BE2C (cell line): ENCODE measurements around the gene PDE6H.

Experiments
- DNase-seq: peaks from one replicate; pipeline ENCODE4 v3.0.0-alpha.2; 2020
- H3K27me3 ChIP-seq: fragments of 250-450 bp; sonication (Bioruptor Pico); 2 replicates; pipeline ENCODE4 v1.5.1; 2020; ENCODE audit warnings: mild to moderate bottlenecking
- H3K36me3 ChIP-seq: fragments of 250-450 bp; sonication (Bioruptor Pico); 2 replicates; pipeline ENCODE4 v1.5.1; 2020; ENCODE audit warnings: mild to moderate bottlenecking
- H3K4me1 ChIP-seq: fragments of 250-450 bp; sonication (Bioruptor Pico); 2 replicates; pipeline ENCODE4 v1.5.1; 2020
- H3K4me3 ChIP-seq: 2 replicates; pipeline ENCODE4 v1.5.1; 2011; ENCODE audit warnings: low read depth, low read length
- H3K9me3 ChIP-seq: fragments of 250-450 bp; sonication (Bioruptor Pico); 2 replicates; pipeline ENCODE4 v1.5.1; 2020
- TF ChIP-seq, protein P1 (sequence below): IDR thresholded peaks from 2 replicates; pipeline ENCODE4 v1.5.1; 2012; ENCODE audit warnings: mild to moderate bottlenecking, low read depth, low read length

Gene PDE6H

GRCh38 chr12:14961466-14962152, 11.2 kb upstream of the PDE6H start, which contains the start of gene ARHGDIB:
Gene ARHGDIB (minus strand): TSS chr12:14961601. CDS start chr12:14950712, 10,889 bp downstream.
- no peaks in the 10 kb centered on the region for H3K27me3 ChIP-seq
- TF ChIP-seq, protein P1, sequence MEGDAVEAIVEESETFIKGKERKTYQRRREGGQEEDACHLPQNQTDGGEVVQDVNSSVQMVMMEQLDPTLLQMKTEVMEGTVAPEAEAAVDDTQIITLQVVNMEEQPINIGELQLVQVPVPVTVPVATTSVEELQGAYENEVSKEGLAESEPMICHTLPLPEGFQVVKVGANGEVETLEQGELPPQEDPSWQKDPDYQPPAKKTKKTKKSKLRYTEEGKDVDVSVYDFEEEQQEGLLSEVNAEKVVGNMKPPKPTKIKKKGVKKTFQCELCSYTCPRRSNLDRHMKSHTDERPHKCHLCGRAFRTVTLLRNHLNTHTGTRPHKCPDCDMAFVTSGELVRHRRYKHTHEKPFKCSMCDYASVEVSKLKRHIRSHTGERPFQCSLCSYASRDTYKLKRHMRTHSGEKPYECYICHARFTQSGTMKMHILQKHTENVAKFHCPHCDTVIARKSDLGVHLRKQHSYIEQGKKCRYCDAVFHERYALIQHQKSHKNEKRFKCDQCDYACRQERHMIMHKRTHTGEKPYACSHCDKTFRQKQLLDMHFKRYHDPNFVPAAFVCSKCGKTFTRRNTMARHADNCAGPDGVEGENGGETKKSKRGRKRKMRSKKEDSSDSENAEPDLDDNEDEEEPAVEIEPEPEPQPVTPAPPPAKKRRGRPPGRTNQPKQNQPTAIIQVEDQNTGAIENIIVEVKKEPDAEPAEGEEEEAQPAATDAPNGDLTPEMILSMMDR, result no peak
- no peak for DNase-seq
- no peaks in the 10 kb centered on the region for H3K9me3 ChIP-seq
- 0 out of 2 replicates have a peak within 1 kb of the TSS, but pooled peaks have one; percentile 15 for H3K4me3 ChIP-seq
- H3K36me3 ChIP-seq, result no peaks in the 10 kb centered on the region
- H3K4me1 ChIP-seq, result peaks cover 7% of the 10 kb centered on the region

- Histone ChIP-seq H3K27me3 (no peaks in the 10 kb centered on the region), H3K36me3 (no peaks in the 10 kb centered on the region), H3K4me1 (peaks cover 6% of the 10 kb centered on the region), H3K9me3 (no peaks in the 10 kb centered on the region), H3K4me3 (no peak overlapping the region)
- TF ChIP-seq, protein P1, result no peak
- no peak for DNase-seq
These were observed 10.7 kb upstream of the PDE6H start for GRCh38 chr12:14962153-14962539.

- peaks cover 6% of the 10 kb centered on the region for H3K4me1 ChIP-seq
- H3K36me3 ChIP-seq, result no peaks in the 10 kb centered on the region
- no peaks in the 10 kb centered on the region for H3K27me3 ChIP-seq
- TF ChIP-seq, protein P1, result no peak
- H3K4me3 ChIP-seq, result no peak overlapping the region
- no peaks in the 10 kb centered on the region for H3K9me3 ChIP-seq
- no peak for DNase-seq
These were observed 10.0 kb upstream of the PDE6H start for GRCh38 chr12:14962797-14963196.

DNA sequence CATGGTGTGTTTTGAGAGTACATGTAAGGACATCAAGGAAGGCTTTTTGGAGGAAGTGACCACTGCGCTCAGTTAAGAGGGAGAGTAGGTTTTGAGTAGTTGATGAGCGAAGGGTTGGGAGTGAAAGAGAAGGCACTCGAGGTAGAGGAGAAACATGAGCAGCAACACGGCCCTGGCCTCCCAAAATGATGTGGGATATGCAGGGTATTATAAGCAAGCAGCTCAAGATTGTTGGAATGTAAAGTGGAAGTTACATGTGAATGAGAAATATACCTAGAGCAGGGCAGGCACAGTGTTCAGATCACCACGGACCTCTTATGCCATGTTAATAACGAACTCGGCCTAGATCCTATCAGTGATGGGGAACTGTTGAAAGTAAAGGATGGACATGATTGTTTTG, 9.3 kb upstream of the PDE6H start:
- Histone ChIP-seq H3K27me3 (no peaks in the 10 kb centered on the region), H3K4me1 (peaks cover 6% of the 10 kb centered on the region), H3K9me3 (no peaks in the 10 kb centered on the region), H3K36me3 (no peaks in the 10 kb centered on the region), H3K4me3 (no peak overlapping the region)
- TF ChIP-seq, protein P1, result no peak
- DNase-seq, result no peak

- Histone ChIP-seq H3K4me3 (no peak overlapping the region), H3K36me3 (no peaks in the 10 kb centered on the region), H3K9me3 (no peaks in the 10 kb centered on the region), H3K4me1 (peaks cover 6% of the 10 kb centered on the region), H3K27me3 (no peaks in the 10 kb centered on the region)
- no peak for DNase-seq
- TF ChIP-seq, protein P1, result no peak
These were observed 8.4 kb upstream of the PDE6H start for GRCh38 chr12:14964406-14964805.

DNA sequence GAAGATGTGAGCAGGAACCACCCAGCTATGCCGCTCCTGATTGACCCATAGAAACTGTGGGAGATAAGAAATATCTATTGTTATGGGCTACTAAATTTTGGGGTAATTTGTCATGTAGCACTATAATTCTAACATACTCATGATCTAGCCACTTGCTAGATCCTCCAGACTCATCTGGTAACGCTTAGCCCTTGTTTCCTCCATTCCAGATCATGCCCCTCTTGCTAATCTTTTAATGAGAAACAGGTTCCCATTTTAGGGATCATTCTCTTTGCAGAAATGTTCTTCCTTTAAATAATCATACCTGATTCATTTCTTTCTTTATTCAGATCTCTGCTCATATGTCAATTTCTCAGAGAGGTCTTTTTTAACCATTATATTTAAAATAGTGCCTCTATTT, 7.6 kb upstream of the PDE6H start:
- TF ChIP-seq, protein P1, result no peak
- no peak for DNase-seq
- no peaks in the 10 kb centered on the region for H3K36me3 ChIP-seq
- no peaks in the 10 kb centered on the region for H3K27me3 ChIP-seq
- H3K4me1 ChIP-seq, result peaks cover 6% of the 10 kb centered on the region
- H3K4me3 ChIP-seq, result no peak overlapping the region
- no peaks in the 10 kb centered on the region for H3K9me3 ChIP-seq
